Panc1 (cell line): ENCODE results near the gene E2F6. TPM values are rescaled to one million over a fixed set of nuclear protein-coding genes. Genes with fewer than 3 reads are reported as not detected.

Source experiments
- ATAC-seq: fragments of 200-7000 bp; cut with Tn5 transposase; 2 replicates; pipeline ENCODE4 v1.9.1; 2020; ENCODE audit warnings: mild to moderate bottlenecking, moderate library complexity
- BruUV-seq: library from RNA; stranded (reverse); fragments of 400-500 nt; replicated peaks from 2 replicates; lab custom pipeline; 2021; lab: Mats Ljungman, UMichigan
- CTCF ChIA-PET: fragments of 300-600 bp; sonication (Branson Sonifier 250); formaldehyde crosslinking; loops from one replicate; lab custom pipeline; 2022; ENCODE audit warnings: antibody characterized with exemption; lab: Charles Lee
- POLR2A ChIA-PET: fragments of 300-600 bp; sonication (Branson Sonifier 250); formaldehyde crosslinking; loops from one replicate; lab custom pipeline; 2022; ENCODE audit warnings: antibody characterized with exemption; lab: Charles Lee
- DNase-seq: peaks from one replicate; pipeline ENCODE4 v3.0.0-alpha.2; 2010; ENCODE audit warnings: low read depth, low spot score
- H3K27ac ChIP-seq: 2 replicates; pipeline ENCODE4 v1.5.1; 2011; ENCODE audit warnings: mild to moderate bottlenecking, low read length, inconsistent platforms
- H3K27me3 ChIP-seq: fragments of 200-500 bp; sonication (Bioruptor generic); 2 replicates; pipeline ENCODE4 v1.6.0; 2014; ENCODE audit warnings: low read length, inconsistent platforms; ENCODE audit not compliant: control insufficient read depth, insufficient read depth
- H3K36me3 ChIP-seq: fragments of 200-500 bp; sonication (Bioruptor generic); 2 replicates; pipeline ENCODE4 v1.5.1; 2014; ENCODE audit warnings: inconsistent platforms, mild to moderate bottlenecking, low read length, moderate library complexity; ENCODE audit not compliant: control insufficient read depth, insufficient read depth
- H3K4me1 ChIP-seq: 2 replicates; pipeline ENCODE4 v1.5.1; 2011; ENCODE audit warnings: inconsistent platforms, mild to moderate bottlenecking, low read length, moderate library complexity; ENCODE audit not compliant: control insufficient read depth, insufficient read depth
- H3K4me3 ChIP-seq, 2 experiments: 2 replicates each; pipeline ENCODE4 v1.5.1; 2011 to 2012; ENCODE audit warnings: low read depth in 2 of 2, low read length in 2 of 2, mild to moderate bottlenecking in 2 of 2, inconsistent platforms in 1 of 2, moderate library complexity in 1 of 2
- H3K9me3 ChIP-seq: fragments of 200-500 bp; sonication (Bioruptor generic); 2 replicates; pipeline ENCODE4 v1.5.1; 2014; ENCODE audit warnings: low read depth, mild to moderate bottlenecking, inconsistent platforms, low read length, moderate library complexity; ENCODE audit not compliant: control insufficient read depth, insufficient read depth
- CTCF ChIP-seq: fragments of 450-650 bp; IDR thresholded peaks from 2 replicates; pipeline ENCODE4 v1.5.1; 2017; ENCODE audit warnings: mild to moderate bottlenecking
- POLR2AphosphoS5 ChIP-seq: IDR thresholded peaks from 2 replicates; pipeline ENCODE4 v1.6.1; 2012; ENCODE audit warnings: mild to moderate bottlenecking, low read depth, low read length, moderate library complexity
- REST ChIP-seq, 2 experiments: IDR thresholded peaks; 2 replicates each; pipeline ENCODE4 v1.6.1; 2011 to 2012; ENCODE audit warnings: low read depth in 2 of 2, control low read depth in 1 of 2, low read length in 1 of 2, mild to moderate bottlenecking in 1 of 2, moderate library complexity in 1 of 2; ENCODE audit not compliant: insufficient read depth in 1 of 2
- SIN3A ChIP-seq: IDR thresholded peaks from 2 replicates; pipeline ENCODE4 v1.6.1; 2012; ENCODE audit warnings: low read depth, mild to moderate bottlenecking, low read length, moderate library complexity, borderline replicate concordance; ENCODE audit not compliant: insufficient read depth
- TCF7L2 ChIP-seq: IDR thresholded peaks from 2 replicates; pipeline ENCODE4 v1.6.1; 2011; ENCODE audit warnings: mild to moderate bottlenecking, low read depth, low read length, inconsistent platforms
- in situ Hi-C: cut with HindIII; loops from 2 replicates; pipeline ENCODE4 v1.10.0; 2016; ENCODE audit warnings: low sequenced_read_pairs, low pct_unique_long_range_greater_than_20kb
- intact Hi-C: fragments of 100-400 bp; cut with micrococcal nuclease; formaldehyde crosslinking; loops from one replicate; pipeline ENCODE4 v1.10.0; 2022; ENCODE audit not compliant: unreplicated experiment
- total RNA-seq: library from RNA; stranded (reverse); gene quantifications from one replicate; pipeline ENCODE4 v1.2.1, GENCODE V29; 2021; ENCODE audit not compliant: unreplicated experiment

E2F6 gene
- total RNA-seq, 1 experiment from 2014 or later, result 23.9 TPM

GRCh38 chr2:11458753-11459152 is 7.2 kb downstream of the E2F6 start:
- H3K4me1 ChIP-seq, result peaks cover 14% of the 10 kb centered on the region
- CTCF ChIA-PET, result no interaction called here
- no peak overlapping the region for H3K4me3 ChIP-seq
- no peaks in the 10 kb centered on the region for H3K9me3 ChIP-seq
- H3K27ac ChIP-seq, result no peak overlapping the region
- DNase-seq (no peak), ATAC-seq (peak; percentile 49; the same call in 1 of the 2 replicates)
- no TSS peak for BruUV-seq
- H3K36me3 ChIP-seq, result peaks cover 13% of the 10 kb centered on the region
- TF ChIP-seq CTCF, result no peak
- in situ Hi-C loops (no loop called here), intact Hi-C loops (no loop called here)
- no peaks in the 10 kb centered on the region for H3K27me3 ChIP-seq
- POLR2A ChIA-PET, result interaction anchor here (0.6 kb wide), 1 partner anchor 32 kb away, joined by 7 read pairs; no protein-coding TSS in a partner anchor

GRCh38 chr2:11457935-11458334 is 8.0 kb downstream of the E2F6 start:
- POLR2A ChIA-PET, result no interaction called here
- Histone ChIP-seq H3K27me3 (no peaks in the 10 kb centered on the region), H3K27ac (no peak overlapping the region), H3K4me1 (peaks cover 10% of the 10 kb centered on the region), H3K4me3 (no peak overlapping the region), H3K36me3 (peaks cover 18% of the 10 kb centered on the region), H3K9me3 (no peaks in the 10 kb centered on the region)
- BruUV-seq, result no TSS peak
- CTCF ChIA-PET, result no interaction called here
- DNase-seq (no peak), ATAC-seq (no peak)
- in situ Hi-C loops (no loop called here), intact Hi-C loops (no loop called here)
- TF ChIP-seq REST (IDR thresholded peaks at IDR 0.05; ENCODE audit: insufficient read depth in 1 of 2, low read depth in 2 of 2, low read length in 1 of 2), result no peak
- no peak for TF ChIP-seq SIN3A
- TF ChIP-seq POLR2AphosphoS5, result no peak

GRCh38 chr2:11456251-11456650 is 9.7 kb downstream of the E2F6 start:
- TF ChIP-seq SIN3A (no peak), REST (IDR thresholded peaks at IDR 0.05; ENCODE audit: insufficient read depth in 1 of 2, low read depth in 2 of 2, low read length in 1 of 2) (no peak), POLR2AphosphoS5 (no peak), TCF7L2 (no peak)
- Histone ChIP-seq H3K4me3 (no peak overlapping the region), H3K36me3 (peaks cover 25% of the 10 kb centered on the region), H3K27me3 (no peaks in the 10 kb centered on the region), H3K9me3 (no peaks in the 10 kb centered on the region), H3K4me1 (peaks cover 10% of the 10 kb centered on the region), H3K27ac (no peak overlapping the region)
- DNase-seq (no peak), ATAC-seq (no peak)
- no TSS peak for BruUV-seq
- ChIA-PET CTCF (no interaction called here), POLR2A (no interaction called here)
- intact Hi-C loops, result no loop called here
- in situ Hi-C loops, result no loop called here
